Fibroblast of lung (primary cell): ENCODE measurements around the gene MRPL48.

Experiments used
- CTCF ChIP-seq, 2 donors: IDR thresholded peaks in 1 of 2; conservative IDR thresholded peaks in 1 of 2; 1 replicate in 1 of 2; 2 replicates in 1 of 2; pipeline ENCODE4 v1.5.1; 2011 to 2012; ENCODE audit warnings: low read length in 2 of 2, control low read depth in 1 of 2, inconsistent platforms in 1 of 2, low read depth in 1 of 2, mild to moderate bottlenecking in 1 of 2
- EZH2 ChIP-seq: IDR thresholded peaks from 2 replicates; pipeline ENCODE4 v1.5.1; 2012; ENCODE audit warnings: low read length, control low read depth, mild to moderate bottlenecking; ENCODE audit errors: missing control alignments

GRCh38 chr11:73883856-73884255, 96.2 kb downstream of the MRPL48 start:
- TF ChIP-seq CTCF (conservative IDR thresholded peaks at IDR 0.05 in 1 of 2, IDR thresholded peaks at IDR 0.05 in 1 of 2; ENCODE audit: low read depth in 1 of 2, low read length in 2 of 2) (no peak), EZH2 (no peak)
